ENCODE measurements around the gene NMRAL1. TPM values are rescaled to one million over a fixed set of nuclear protein-coding genes. Genes with fewer than 3 reads are reported as not detected.

The NMRAL1 gene
- total and polyA plus RNA-seq, 3 experiments from 2014 or later = 63.8 to 75.4 (median 65.8) TPM

- Mint-ChIP-seq H3K27ac (peak overlapping the region in 3 of 8 donors; percentile 43 to 69 (median 57)), H3K36me3 (peaks cover 0 to 7% (median 0%) of the 10 kb centered on the region in 3 donors), H3K4me1 (peaks cover 12 to 20% (median 16%) of the 10 kb centered on the region in 3 donors), H3K9me3 (peaks cover 0 to 2% (median 0%) of the 10 kb centered on the region in 5 donors), H3K27me3 (peaks cover 0 to 3% of the 10 kb centered on the region in 2 donors), H3K4me3 (peak overlapping the region in 1 of 7 donors; percentile 19)
- Histone ChIP-seq H3K4me1 (ENCODE audit: insufficient read depth, low read length) (peaks cover 13% of the 10 kb centered on the region), H3K27ac (ENCODE audit: low read depth, low read length) (no peak overlapping the region), H3K9me3 (ENCODE audit: low read length) (no peaks in the 10 kb centered on the region), H3K4me3 (ENCODE audit: low read length) (no peak overlapping the region), H3K36me3 (ENCODE audit: insufficient read depth, low read length) (no peaks in the 10 kb centered on the region), H3K27me3 (ENCODE audit: insufficient read depth, low read length, poor library complexity, severe bottlenecking) (no peaks in the 10 kb centered on the region)
- POLR2A ChIA-PET = no interaction called here
- CTCF ChIA-PET = interaction anchor here (2.4 kb wide), 1 partner anchor 85 kb away, joined by 6 read pairs; no protein-coding TSS in a partner anchor
- DNase-seq = no peak
These were observed 53.8 kb downstream of the NMRAL1 start for GRCh38 chr16:4420505-4421105.

- Histone ChIP-seq H3K4me1 (ENCODE audit: insufficient read depth, low read length) (peaks cover 19% of the 10 kb centered on the region), H3K36me3 (ENCODE audit: insufficient read depth, low read length) (no peaks in the 10 kb centered on the region), H3K4me3 (ENCODE audit: low read length) (no peak overlapping the region), H3K27ac (ENCODE audit: low read depth, low read length) (no peak overlapping the region), H3K9me3 (ENCODE audit: low read length) (no peaks in the 10 kb centered on the region), H3K27me3 (ENCODE audit: insufficient read depth, low read length, poor library complexity, severe bottlenecking) (no peaks in the 10 kb centered on the region)
- CTCF ChIA-PET = interaction anchor here (1.0 to 2.4 kb wide), 2 partner anchors 8 to 86 kb away, joined by 4 to 6 read pairs; no protein-coding TSS in a partner anchor
- Mint-ChIP-seq H3K27ac (peak overlapping the region in 2 of 8 donors; percentile 29 to 49), H3K27me3 (no peaks in the 10 kb centered on the region), H3K9me3 (no peaks in the 10 kb centered on the region), H3K36me3 (peaks cover 0 to 9% (median 0%) of the 10 kb centered on the region in 3 donors), H3K4me3 (peak overlapping the region in 1 of 7 donors; percentile 24), H3K4me1 (peaks cover 17 to 22% (median 19%) of the 10 kb centered on the region in 3 donors)
- no peak for DNase-seq
- POLR2A ChIA-PET = interaction anchor here (0.6 kb wide), 1 partner anchor 124 kb away, joined by 5 read pairs; no protein-coding TSS in a partner anchor
These were observed 54.9 kb downstream of the NMRAL1 start for GRCh38 chr16:4419402-4419959.

- Histone ChIP-seq H3K27ac (ENCODE audit: low read depth, low read length) (peak within 1 kb of the TSS; percentile 98), H3K4me3 (ENCODE audit: low read length) (peak within 1 kb of the TSS; percentile 88), H3K4me1 (ENCODE audit: insufficient read depth, low read length) (peaks cover 40% of the 10 kb centered on the region), H3K27me3 (ENCODE audit: insufficient read depth, low read length, poor library complexity, severe bottlenecking) (no peaks in the 10 kb centered on the region), H3K9me3 (ENCODE audit: low read length) (no peaks in the 10 kb centered on the region), H3K36me3 (ENCODE audit: insufficient read depth, low read length) (peaks cover 19% of the 10 kb centered on the region)
- Mint-ChIP-seq H3K9me3 (no peaks in the 10 kb centered on the region), H3K36me3 (peaks cover 0 to 34% (median 0%) of the 10 kb centered on the region in 3 donors), H3K27me3 (peaks cover 0 to 2% of the 10 kb centered on the region in 2 donors), H3K4me1 (peaks cover 38 to 44% (median 40%) of the 10 kb centered on the region in 3 donors), H3K27ac (peak within 1 kb of the TSS; percentile 91 to 100 (median 98)), H3K4me3 (peak within 1 kb of the TSS; percentile 89 to 98 (median 95))
- DNase-seq = peak; percentile 99 to 100 (median 99)
- ChIA-PET POLR2A (interaction anchor here (0.6 to 2.8 kb wide), 8 partner anchors 12 to 145 kb away, joined by 3 to 18 read pairs (median 6); partner anchors contain the start of genes HMOX2, NMRAL1 and PAM16), CTCF (interaction anchor here (0.9 to 5.8 kb wide), 5 partner anchors 13 to 163 kb away, joined by 3 to 34 read pairs (median 6); partner anchors contain the start of gene HMOX2)
These were observed 58.0 kb downstream of the NMRAL1 start, which contains the start of gene CORO7 for GRCh38 chr16:4416200-4417032. Gene CORO7, minus strand, starts transcription at chr16:4416596. Its CDS starts 78 bp downstream, at chr16:4416518.

- ChIA-PET CTCF (interaction anchor here (0.9 to 5.8 kb wide), 5 partner anchors 13 to 162 kb away, joined by 3 to 34 read pairs (median 3); partner anchors contain the start of gene HMOX2), POLR2A (interaction anchor here (0.8 to 2.8 kb wide), 8 partner anchors 13 to 201 kb away, joined by 3 to 18 read pairs (median 4); partner anchors contain the start of genes HMOX2, NMRAL1 and PAM16)
- peaks cover 0 to 2% of the 10 kb centered on the region in 2 donors for H3K27me3 Mint-ChIP-seq
- Histone ChIP-seq H3K9me3 (ENCODE audit: low read length) (no peaks in the 10 kb centered on the region), H3K36me3 (ENCODE audit: insufficient read depth, low read length) (peaks cover 25% of the 10 kb centered on the region), H3K27me3 (ENCODE audit: insufficient read depth, low read length, poor library complexity, severe bottlenecking) (no peaks in the 10 kb centered on the region), H3K4me3 (ENCODE audit: low read length) (peak overlapping the region; percentile 88), H3K4me1 (ENCODE audit: insufficient read depth, low read length) (peaks cover 40% of the 10 kb centered on the region), H3K27ac (ENCODE audit: low read depth, low read length) (peak overlapping the region; percentile 98)
- DNase-seq = peak; percentile 43 to 84 (median 76)
- peaks cover 41 to 48% (median 48%) of the 10 kb centered on the region in 3 donors for H3K4me1 Mint-ChIP-seq
- no peaks in the 10 kb centered on the region for H3K9me3 Mint-ChIP-seq
- H3K27ac Mint-ChIP-seq = peak overlapping the region; percentile 91 to 100 (median 98)
- peaks cover 0 to 41% (median 0%) of the 10 kb centered on the region in 3 donors for H3K36me3 Mint-ChIP-seq
- peak overlapping the region; percentile 89 to 98 (median 95) for H3K4me3 Mint-ChIP-seq
These were observed 58.8 kb downstream of the NMRAL1 start for GRCh38 chr16:4415538-4416199.

GRCh38 chr16:4414187-4414917 lies 60.1 kb downstream of the NMRAL1 start:
- ChIA-PET POLR2A (interaction anchor here (0.6 to 2.8 kb wide), 5 partner anchors 52 to 1985 kb away, joined by 3 to 18 read pairs (median 3); partner anchors contain the start of genes CCNF, HMOX2 and NMRAL1), CTCF (interaction anchor here (1.0 to 5.8 kb wide), 5 partner anchors 11 to 134 kb away, joined by 3 to 34 read pairs (median 5); partner anchors contain the start of gene HMOX2)
- H3K4me1 Mint-ChIP-seq = peaks cover 42 to 57% (median 55%) of the 10 kb centered on the region in 3 donors
- peaks cover 0 to 53% (median 0%) of the 10 kb centered on the region in 3 donors for H3K36me3 Mint-ChIP-seq
- H3K4me3 Mint-ChIP-seq = peak overlapping the region; percentile 89 to 98 (median 95)
- H3K27me3 ChIP-seq (ENCODE audit: insufficient read depth, low read length, poor library complexity, severe bottlenecking) = no peaks in the 10 kb centered on the region
- peak overlapping the region; percentile 88 for H3K4me3 ChIP-seq (ENCODE audit: low read length)
- H3K4me1 ChIP-seq (ENCODE audit: insufficient read depth, low read length) = peaks cover 49% of the 10 kb centered on the region
- peaks cover 38% of the 10 kb centered on the region for H3K36me3 ChIP-seq (ENCODE audit: insufficient read depth, low read length)
- no peaks in the 10 kb centered on the region for H3K9me3 ChIP-seq (ENCODE audit: low read length)
- H3K27ac Mint-ChIP-seq = peak overlapping the region; percentile 91 to 100 (median 98)
- no peaks in the 10 kb centered on the region for H3K9me3 Mint-ChIP-seq
- peaks cover 0 to 2% of the 10 kb centered on the region in 2 donors for H3K27me3 Mint-ChIP-seq
- H3K27ac ChIP-seq (ENCODE audit: low read depth, low read length) = peak overlapping the region; percentile 98
- DNase-seq = peak; percentile 74 to 94 (median 91)

- ChIA-PET CTCF (interaction anchor here (1.0 to 5.8 kb wide), 5 partner anchors 10 to 135 kb away, joined by 3 to 34 read pairs (median 3); no protein-coding TSS in a partner anchor), POLR2A (interaction anchor here (0.6 kb wide), 1 partner anchor 912 kb away, joined by 5 read pairs; no protein-coding TSS in a partner anchor)
- H3K27me3 Mint-ChIP-seq = peaks cover 0 to 2% of the 10 kb centered on the region in 2 donors
- Histone ChIP-seq H3K4me1 (ENCODE audit: insufficient read depth, low read length) (peaks cover 49% of the 10 kb centered on the region), H3K9me3 (ENCODE audit: low read length) (no peaks in the 10 kb centered on the region), H3K27ac (ENCODE audit: low read depth, low read length) (no peak overlapping the region), H3K27me3 (ENCODE audit: insufficient read depth, low read length, poor library complexity, severe bottlenecking) (no peaks in the 10 kb centered on the region), H3K36me3 (ENCODE audit: insufficient read depth, low read length) (peaks cover 53% of the 10 kb centered on the region), H3K4me3 (ENCODE audit: low read length) (no peak overlapping the region)
- peaks cover 0 to 66% (median 0%) of the 10 kb centered on the region in 3 donors for H3K36me3 Mint-ChIP-seq
- no peak for DNase-seq
- peak overlapping the region in 2 of 7 donors; percentile 55 to 68 for H3K4me3 Mint-ChIP-seq
- no peaks in the 10 kb centered on the region for H3K9me3 Mint-ChIP-seq
- H3K27ac Mint-ChIP-seq = peak overlapping the region; percentile 36 to 98 (median 78)
- H3K4me1 Mint-ChIP-seq = peaks cover 42 to 64% (median 55%) of the 10 kb centered on the region in 3 donors
These were observed 61.6 kb downstream of the NMRAL1 start for GRCh38 chr16:4412854-4413253.
